Osteocyte (in vitro differentiated cells): Measurements from ENCODE around the gene CNTN1. TPM values are rescaled to one million over a fixed set of nuclear protein-coding genes. Genes with fewer than 3 reads are reported as not detected.

Source experiments
- DNase-seq: peaks from one replicate; pipeline ENCODE4 v3.0.0; 2021; ENCODE audit warnings: mixed read lengths; ENCODE audit not compliant: unreplicated experiment; ENCODE audit errors: extremely low spot score
- H3K27ac Mint-ChIP-seq: one replicate; pipeline ENCODE4 v1.8.0; 2021; ENCODE audit warnings: mild to moderate bottlenecking, mixed read lengths; ENCODE audit not compliant: unreplicated experiment
- H3K27me3 Mint-ChIP-seq: one replicate; pipeline ENCODE4 v1.8.0; 2021; ENCODE audit warnings: mixed read lengths; ENCODE audit not compliant: unreplicated experiment
- H3K36me3 Mint-ChIP-seq: one replicate; pipeline ENCODE4 v1.8.0; 2021; ENCODE audit warnings: mixed read lengths; ENCODE audit not compliant: unreplicated experiment
- H3K4me1 Mint-ChIP-seq: one replicate; pipeline ENCODE4 v1.8.0; 2021; ENCODE audit warnings: mixed read lengths; ENCODE audit not compliant: unreplicated experiment
- H3K4me3 Mint-ChIP-seq: one replicate; pipeline ENCODE4 v1.8.0; 2021; ENCODE audit warnings: mild to moderate bottlenecking, moderate library complexity, mixed read lengths; ENCODE audit not compliant: unreplicated experiment
- H3K9me3 Mint-ChIP-seq: one replicate; pipeline ENCODE4 v1.8.0; 2021; ENCODE audit warnings: mixed read lengths; ENCODE audit not compliant: unreplicated experiment
- total RNA-seq: library from RNA; stranded (reverse); gene quantifications from 2 replicates; pipeline ENCODE4 v1.2.1, GENCODE V29; 2021
- TF ChIP-seq, protein P1 (sequence below): fragments of 200-600 bp; sonication (generic); IDR thresholded peaks from 2 replicates; pipeline ENCODE4 v1.5.0; 2021; ENCODE audit warnings: antibody characterized with exemption, mild to moderate bottlenecking, moderate library complexity

CNTN1 gene
- total RNA-seq, 1 donor from 2014 or later: 1.8 TPM

DNA sequence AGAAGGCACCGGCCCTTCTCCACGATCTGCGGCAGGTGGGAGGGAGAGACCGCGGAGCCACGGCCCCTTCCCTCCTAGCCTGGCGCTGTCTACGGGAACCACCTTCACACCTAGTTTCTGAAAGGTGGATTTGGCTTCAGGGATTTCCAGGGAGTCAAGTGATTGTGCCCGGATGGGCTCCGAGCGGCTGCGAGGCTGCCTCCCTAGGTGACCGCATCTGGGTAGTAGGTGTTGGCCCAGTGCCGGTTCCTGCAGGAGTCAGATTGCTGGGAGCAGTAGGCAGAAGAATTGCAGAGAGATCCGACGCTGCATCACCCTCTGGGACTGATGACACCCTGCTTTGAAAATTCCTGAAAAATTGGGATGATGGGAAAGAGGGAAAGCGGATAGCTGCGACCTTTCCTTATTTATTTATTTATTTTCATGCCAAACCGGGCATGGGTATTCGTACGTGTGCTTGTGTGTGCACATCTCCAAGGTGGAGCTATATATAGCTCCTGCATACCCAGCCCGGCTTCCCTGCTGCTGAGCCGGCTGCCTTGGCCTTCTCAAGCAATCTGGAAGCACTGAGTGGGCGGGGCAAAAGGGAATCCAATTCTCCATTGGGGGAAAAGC, 1.1 kb downstream of the CNTN1 start:
- no peak for DNase-seq
- Mint-ChIP-seq H3K4me3 (peak overlapping the region; percentile 53), H3K36me3 (no peaks in the 10 kb centered on the region), H3K9me3 (no peaks in the 10 kb centered on the region), H3K27me3 (peaks cover 39% of the 10 kb centered on the region), H3K4me1 (peaks cover 7% of the 10 kb centered on the region), H3K27ac (no peak overlapping the region)
- TF ChIP-seq, protein P1, sequence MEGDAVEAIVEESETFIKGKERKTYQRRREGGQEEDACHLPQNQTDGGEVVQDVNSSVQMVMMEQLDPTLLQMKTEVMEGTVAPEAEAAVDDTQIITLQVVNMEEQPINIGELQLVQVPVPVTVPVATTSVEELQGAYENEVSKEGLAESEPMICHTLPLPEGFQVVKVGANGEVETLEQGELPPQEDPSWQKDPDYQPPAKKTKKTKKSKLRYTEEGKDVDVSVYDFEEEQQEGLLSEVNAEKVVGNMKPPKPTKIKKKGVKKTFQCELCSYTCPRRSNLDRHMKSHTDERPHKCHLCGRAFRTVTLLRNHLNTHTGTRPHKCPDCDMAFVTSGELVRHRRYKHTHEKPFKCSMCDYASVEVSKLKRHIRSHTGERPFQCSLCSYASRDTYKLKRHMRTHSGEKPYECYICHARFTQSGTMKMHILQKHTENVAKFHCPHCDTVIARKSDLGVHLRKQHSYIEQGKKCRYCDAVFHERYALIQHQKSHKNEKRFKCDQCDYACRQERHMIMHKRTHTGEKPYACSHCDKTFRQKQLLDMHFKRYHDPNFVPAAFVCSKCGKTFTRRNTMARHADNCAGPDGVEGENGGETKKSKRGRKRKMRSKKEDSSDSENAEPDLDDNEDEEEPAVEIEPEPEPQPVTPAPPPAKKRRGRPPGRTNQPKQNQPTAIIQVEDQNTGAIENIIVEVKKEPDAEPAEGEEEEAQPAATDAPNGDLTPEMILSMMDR: no peak

DNA sequence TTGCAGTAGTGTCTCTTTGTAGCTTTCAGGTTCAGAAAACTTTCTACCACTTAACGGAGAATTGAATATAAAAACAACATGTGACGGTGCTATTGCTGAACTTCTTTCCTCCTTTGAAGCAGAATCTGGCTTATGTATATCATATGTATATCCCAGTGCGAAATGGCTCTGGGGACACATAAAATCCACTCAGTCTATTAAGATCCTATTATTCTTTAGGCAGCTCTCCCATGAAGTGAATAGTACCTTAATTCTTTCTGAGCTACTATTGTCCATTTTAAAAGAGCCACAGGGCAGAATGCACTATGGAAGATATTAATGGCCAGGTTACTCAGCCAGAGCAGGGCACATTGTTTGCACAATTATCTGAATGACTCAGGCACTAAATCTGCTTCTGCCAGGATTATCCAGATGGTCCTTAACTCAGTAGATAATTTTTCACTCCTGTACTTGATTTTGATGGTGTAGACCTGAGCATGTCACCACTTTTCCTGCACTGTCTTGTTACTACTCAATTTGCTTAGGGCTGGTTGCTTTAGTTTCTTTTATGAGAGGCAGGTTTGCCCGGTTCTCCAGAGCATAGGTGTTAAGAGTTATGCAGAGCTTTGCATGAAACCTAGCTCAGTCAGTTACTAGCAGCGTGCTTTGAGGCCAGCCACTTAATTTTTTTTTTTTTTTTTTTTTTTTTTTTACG, 5.5 kb downstream of the CNTN1 start:
- H3K4me1 Mint-ChIP-seq: peaks cover 1% of the 10 kb centered on the region
- H3K36me3 Mint-ChIP-seq: no peaks in the 10 kb centered on the region
- no peak overlapping the region for H3K4me3 Mint-ChIP-seq
- no peak overlapping the region for H3K27ac Mint-ChIP-seq
- H3K9me3 Mint-ChIP-seq: no peaks in the 10 kb centered on the region
- TF ChIP-seq, protein P1: no peak
- no peak for DNase-seq
- peaks cover 26% of the 10 kb centered on the region for H3K27me3 Mint-ChIP-seq

DNA sequence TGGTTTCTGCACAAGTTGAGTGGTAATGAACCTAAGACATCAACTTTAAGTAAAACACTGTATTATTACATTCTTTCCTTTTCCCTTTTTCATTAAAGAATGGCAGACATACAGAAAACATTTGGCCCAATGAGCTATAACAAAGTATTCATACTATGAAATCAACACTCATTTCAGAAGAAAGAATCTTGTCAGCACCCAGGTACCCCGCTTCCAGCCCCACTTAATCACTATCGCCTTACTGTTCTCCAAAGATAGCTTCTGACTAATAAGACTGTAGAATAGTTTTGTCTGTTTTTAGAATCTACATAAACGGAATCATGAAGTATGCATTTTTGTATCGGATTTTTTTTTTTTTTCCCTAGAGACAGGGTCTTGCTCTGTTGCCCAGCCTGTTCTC, 9.5 kb downstream of the CNTN1 start:
- no peak for DNase-seq
- Mint-ChIP-seq H3K4me1 (no peaks in the 10 kb centered on the region), H3K4me3 (no peak overlapping the region), H3K36me3 (no peaks in the 10 kb centered on the region), H3K27ac (no peak overlapping the region), H3K27me3 (no peaks in the 10 kb centered on the region), H3K9me3 (no peaks in the 10 kb centered on the region)
- TF ChIP-seq, protein P1: no peak

DNA sequence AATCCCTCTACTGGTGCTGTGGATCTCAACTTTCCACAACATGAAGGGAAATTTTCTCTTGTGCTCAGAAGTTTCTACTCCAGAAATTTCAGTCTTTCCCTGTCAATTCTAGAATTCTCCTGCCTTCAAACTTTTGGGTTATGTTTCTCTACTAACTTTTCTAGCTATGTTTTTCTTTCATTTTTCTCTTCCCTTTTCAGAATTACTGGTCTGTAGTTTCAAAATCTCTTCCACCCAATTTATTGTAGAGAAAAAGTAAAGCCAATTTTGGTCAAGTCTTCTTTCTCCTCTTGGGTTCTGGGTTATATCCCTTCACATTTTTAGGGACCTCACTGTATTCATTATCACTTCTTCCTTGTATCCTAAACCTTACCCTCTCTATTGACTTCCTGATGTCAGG, 18.9 kb downstream of the CNTN1 start:
- Mint-ChIP-seq H3K4me3 (no peak overlapping the region), H3K27ac (no peak overlapping the region), H3K9me3 (no peaks in the 10 kb centered on the region), H3K27me3 (no peaks in the 10 kb centered on the region), H3K36me3 (no peaks in the 10 kb centered on the region), H3K4me1 (no peaks in the 10 kb centered on the region)
- TF ChIP-seq, protein P1: no peak
- no peak for DNase-seq

DNA sequence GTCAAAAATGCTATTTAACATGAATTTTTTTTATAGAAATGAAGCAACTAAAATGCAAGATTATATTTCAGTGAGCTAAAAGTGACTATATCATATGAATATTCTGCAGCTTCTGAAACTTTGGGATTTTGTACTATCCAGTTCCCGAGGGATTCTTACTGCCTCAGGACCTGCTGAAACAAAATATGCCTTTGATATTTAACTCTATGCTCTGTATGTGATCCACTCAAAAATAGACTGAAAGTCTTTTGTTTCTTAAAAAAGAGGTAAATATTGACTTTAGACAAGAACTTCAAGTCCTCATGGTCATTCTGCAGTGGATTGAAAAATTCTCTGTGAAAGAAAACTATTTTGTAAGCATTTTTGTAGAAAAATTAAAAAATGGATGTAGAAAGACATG, 22.4 kb downstream of the CNTN1 start:
- peaks cover 3% of the 10 kb centered on the region for H3K27me3 Mint-ChIP-seq
- no peaks in the 10 kb centered on the region for H3K36me3 Mint-ChIP-seq
- DNase-seq: no peak
- TF ChIP-seq, protein P1: no peak
- H3K27ac Mint-ChIP-seq: no peak overlapping the region
- no peaks in the 10 kb centered on the region for H3K4me1 Mint-ChIP-seq
- H3K9me3 Mint-ChIP-seq: no peaks in the 10 kb centered on the region
- no peak overlapping the region for H3K4me3 Mint-ChIP-seq
